Type B pancreatic cell (in vitro differentiated cells): ENCODE results near the gene THOC5. TPM values are rescaled to one million over a fixed set of nuclear protein-coding genes. Genes with fewer than 3 reads are reported as not detected.

Experiments used
- total RNA-seq: library from RNA; stranded (reverse); gene quantifications from 2 replicates; pipeline ENCODE4 v1.2.1, GENCODE V29; 2021; ENCODE audit warnings: low replicate concordance

Gene THOC5
- total RNA-seq, 1 donor from 2014 or later = 53.5 TPM

Other genes with a start within 250 kb of the THOC5 start
- 13.5 and 17.2 TPM in 2 replicates for gene GAS2L1, start 247.1 kb downstream of the THOC5 start, total RNA-seq
- gene RASL10A, start 238.1 kb downstream of the THOC5 start, total RNA-seq = 0.62 and 1.5 TPM in 2 replicates
- gene AP1B1, start 165.2 kb downstream of the THOC5 start, total RNA-seq = 60.9 and 73.3 TPM in 2 replicates
- not detected in 2 replicates for gene RFPL1, start 115.2 kb downstream of the THOC5 start, total RNA-seq
- gene NEFH, start 73.5 kb downstream of the THOC5 start, total RNA-seq = 1.3 and 2.9 TPM in 2 replicates
- gene NIPSNAP1, start 27.4 kb upstream of the THOC5 start, total RNA-seq = 97.2 and 128 TPM in 2 replicates
- gene NF2, start 49.9 kb upstream of the THOC5 start, total RNA-seq = 40.3 and 45.6 TPM in 2 replicates
- 1.1 and 1.7 TPM in 2 replicates for gene CABP7, start 166.2 kb upstream of the THOC5 start, total RNA-seq
- 19.0 and 19.2 TPM in 2 replicates for gene ZMAT5, start 213.2 kb upstream of the THOC5 start, total RNA-seq
- 137 and 155 TPM in 2 replicates for gene UQCR10, start 213.6 kb upstream of the THOC5 start, total RNA-seq